Hepatocyte (in vitro differentiated cells): ENCODE data around the gene PLA2G4A. TPM values are rescaled to one million over a fixed set of nuclear protein-coding genes. Genes with fewer than 3 reads are reported as not detected.

Source experiments
- DNase-seq: peaks from one replicate; pipeline ENCODE4 v3.0.0-alpha.2; 2016; ENCODE audit warnings: low spot score
- H2AFZ ChIP-seq: fragments of 200-600 bp; sonication (generic); 2 replicates; pipeline ENCODE4 v1.6.0; 2016; ENCODE audit warnings: antibody characterized with exemption, mild to moderate bottlenecking
- H3K27ac ChIP-seq: fragments of 200-600 bp; sonication (generic); 2 replicates; pipeline ENCODE4 v1.5.1; 2016; ENCODE audit warnings: mild to moderate bottlenecking
- H3K27me3 ChIP-seq: fragments of 200-600 bp; sonication (generic); 2 replicates; pipeline ENCODE4 v1.6.1; 2016
- H3K36me3 ChIP-seq: fragments of 200-600 bp; sonication (generic); replicated peaks from 2 replicates; pipeline ENCODE4 v1.5.1; 2016; ENCODE audit warnings: low read depth; ENCODE audit not compliant: insufficient read depth
- H3K4me1 ChIP-seq: fragments of 200-600 bp; sonication (generic); 2 replicates; pipeline ENCODE4 v1.5.1; 2016; ENCODE audit warnings: mild to moderate bottlenecking, moderate library complexity; ENCODE audit not compliant: insufficient read depth
- H3K4me2 ChIP-seq: fragments of 200-600 bp; sonication (generic); 2 replicates; pipeline ENCODE4 v1.6.0; 2016
- H3K4me3 ChIP-seq: fragments of 200-600 bp; sonication (generic); 2 replicates; pipeline ENCODE4 v1.5.1; 2016; ENCODE audit warnings: mild to moderate bottlenecking
- H3K79me2 ChIP-seq: fragments of 200-600 bp; sonication (generic); 2 replicates; pipeline ENCODE4 v1.6.0; 2017; ENCODE audit warnings: mild to moderate bottlenecking
- H3K9me2 ChIP-seq: fragments of 200-600 bp; sonication (generic); replicated peaks from 2 replicates; pipeline ENCODE4 v1.6.0; 2017; ENCODE audit warnings: mild to moderate bottlenecking; ENCODE audit not compliant: insufficient read depth
- H3K9me3 ChIP-seq: fragments of 200-600 bp; sonication (generic); 2 replicates; pipeline ENCODE4 v1.5.1; 2016; ENCODE audit warnings: low read depth, mild to moderate bottlenecking
- H4K20me1 ChIP-seq: fragments of 200-600 bp; sonication (generic); 2 replicates; pipeline ENCODE4 v1.6.0; 2016; ENCODE audit warnings: mild to moderate bottlenecking; ENCODE audit not compliant: insufficient read depth, poor library complexity, severe bottlenecking
- CTCF ChIP-seq: fragments of 200-600 bp; sonication (generic); IDR thresholded peaks from 2 replicates; pipeline ENCODE4 v1.5.1; 2016; ENCODE audit warnings: antibody characterized with exemption, mild to moderate bottlenecking; ENCODE audit not compliant: poor library complexity
- EZH2 ChIP-seq: fragments of 200-600 bp; sonication (generic); IDR thresholded peaks from 2 replicates; pipeline ENCODE4 v1.6.1; 2016; ENCODE audit warnings: antibody characterized with exemption, mild to moderate bottlenecking, borderline replicate concordance
- EZH2phosphoT487 ChIP-seq: fragments of 200-600 bp; sonication (generic); IDR thresholded peaks from one replicate; pipeline ENCODE4 v1.6.1; 2018; ENCODE audit warnings: antibody characterized with exemption, mild to moderate bottlenecking, low read depth, moderate library complexity; ENCODE audit not compliant: unreplicated experiment, severe bottlenecking
- WGBS: methylation state at CpG from one replicate; pipeline ENCODE4 v1.1.6; 2016; ENCODE audit warnings: low lambda C conversion rate; ENCODE audit errors: missing lambda C conversion rate; 5-methylcytosine and 5-hydroxymethylcytosine counted together
- polyA plus RNA-seq: library from polyadenylated mRNA; unstranded; fragments of >200 nt; fragmentation: Nextera tagmentation; extraction: Ambion mirVana; gene quantifications from 2 replicates; pipeline ENCODE4 v1.2.1, GENCODE V29; 2016
- total RNA-seq: library from RNA; depleted of rRNA; stranded (reverse); fragments of >200 nt; gene quantifications from 2 replicates; pipeline ENCODE4 v1.2.3, GENCODE V29; 2014

The PLA2G4A gene
- total and polyA plus RNA-seq, 2 experiments from 2014 or later: 21.3 to 24.9 TPM

- Histone ChIP-seq H3K27ac (no peak overlapping the region), H2AFZ (no peak overlapping the region), H4K20me1 (no peaks in the 10 kb centered on the region), H3K79me2 (no peaks in the 10 kb centered on the region), H3K36me3 (no peaks in the 10 kb centered on the region), H3K9me2 (no peaks in the 10 kb centered on the region), H3K27me3 (no peaks in the 10 kb centered on the region), H3K4me2 (no peak overlapping the region), H3K9me3 (no peaks in the 10 kb centered on the region), H3K4me3 (no peak overlapping the region), H3K4me1 (no peaks in the 10 kb centered on the region)
- TF ChIP-seq EZH2phosphoT487 (no peak), CTCF (no peak)
- DNase-seq: no peak
Observed at GRCh38 chr1:186858923-186859322, 30.2 kb downstream of the PLA2G4A start.

GRCh38 chr1:186859995-186860394, 31.2 kb downstream of the PLA2G4A start:
- Histone ChIP-seq H2AFZ (no peak overlapping the region), H3K9me2 (no peaks in the 10 kb centered on the region), H3K36me3 (no peaks in the 10 kb centered on the region), H3K4me3 (no peak overlapping the region), H3K4me1 (no peaks in the 10 kb centered on the region), H3K79me2 (no peaks in the 10 kb centered on the region), H3K9me3 (no peaks in the 10 kb centered on the region), H3K27ac (no peak overlapping the region), H3K27me3 (no peaks in the 10 kb centered on the region), H3K4me2 (no peak overlapping the region), H4K20me1 (no peaks in the 10 kb centered on the region)
- DNase-seq: no peak
- WGBS: 90% methylated on average over 2 of the region's 2 CpGs
- TF ChIP-seq EZH2 (no peak), CTCF (no peak), EZH2phosphoT487 (no peak)

GRCh38 chr1:186864296-186864695, 35.5 kb downstream of the PLA2G4A start:
- WGBS: 97% methylated on average over 1 of the region's 1 CpG
- no peak for TF ChIP-seq EZH2phosphoT487
- no peak for TF ChIP-seq EZH2
- no peaks in the 10 kb centered on the region for H3K4me1 ChIP-seq

GRCh38 chr1:186865253-186865652, 36.5 kb downstream of the PLA2G4A start:
- Histone ChIP-seq H2AFZ (no peak overlapping the region), H4K20me1 (no peaks in the 10 kb centered on the region), H3K9me2 (no peaks in the 10 kb centered on the region), H3K27ac (no peak overlapping the region), H3K4me2 (no peak overlapping the region), H3K79me2 (no peaks in the 10 kb centered on the region), H3K9me3 (no peaks in the 10 kb centered on the region), H3K36me3 (no peaks in the 10 kb centered on the region), H3K4me3 (no peak overlapping the region), H3K27me3 (no peaks in the 10 kb centered on the region), H3K4me1 (no peaks in the 10 kb centered on the region)
- no peak for TF ChIP-seq EZH2phosphoT487
- TF ChIP-seq EZH2: no peak
- no peak for TF ChIP-seq CTCF
- no peak for DNase-seq
- WGBS: 100% methylated on average over 1 of the region's 1 CpG

More at GRCh38 chr1:186864296-186864695, 35.5 kb downstream of the PLA2G4A start:
- H3K27ac ChIP-seq: no peak overlapping the region
- no peaks in the 10 kb centered on the region for H4K20me1 ChIP-seq
- H3K4me3 ChIP-seq: no peak overlapping the region
- H3K9me2 ChIP-seq: no peaks in the 10 kb centered on the region
- no peaks in the 10 kb centered on the region for H3K79me2 ChIP-seq
- DNase-seq: no peak
- H3K27me3 ChIP-seq: no peaks in the 10 kb centered on the region
- H3K4me2 ChIP-seq: no peak overlapping the region
- no peak overlapping the region for H2AFZ ChIP-seq
- no peaks in the 10 kb centered on the region for H3K9me3 ChIP-seq
- H3K36me3 ChIP-seq: no peaks in the 10 kb centered on the region
